RCC 7860 (cell line): ENCODE results near the gene PRMT3.
"Not testable (repeated sequence)": the region's sequence is repeated elsewhere in the genome, so short reads cannot be mapped to it uniquely, and the experiment has no call there.

Source experiments
- DNase-seq: peaks from one replicate; pipeline ENCODE4 v3.0.0-alpha.2; 2015; ENCODE audit warnings: low spot score
- FAIRE-seq: peaks from 2 replicates; lab custom pipeline; 2012; peaks lifted over from hg19 to GRCh38; lab: Jason Lieb, UNC

The PRMT3 gene

GRCh38 chr11:20453657-20454316 lies 66.3 kb downstream of the PRMT3 start:
- FAIRE-seq (no peak), DNase-seq (no peak)

- DNase-seq (no peak), FAIRE-seq (no peak)
These were observed 69.7 kb downstream of the PRMT3 start for GRCh38 chr11:20457001-20457799.

GRCh38 chr11:20457934-20458680 lies 70.6 kb downstream of the PRMT3 start:
- FAIRE-seq (no peak), DNase-seq (no peak)

GRCh38 chr11:20458905-20459632 lies 71.6 kb downstream of the PRMT3 start:
- no peak for DNase-seq
- no peak for FAIRE-seq

GRCh38 chr11:20459865-20460264 lies 72.3 kb downstream of the PRMT3 start:
- FAIRE-seq (no peak), DNase-seq (no peak)

GRCh38 chr11:20464518-20464917 lies 77.0 kb downstream of the PRMT3 start:
- no peak for FAIRE-seq
- DNase-seq, result no peak

- FAIRE-seq (no peak), DNase-seq (no peak)
These were observed 80.1 kb downstream of the PRMT3 start for GRCh38 chr11:20467487-20468185.

GRCh38 chr11:20470348-20470747 lies 82.8 kb downstream of the PRMT3 start:
- FAIRE-seq, result no peak

GRCh38 chr11:20471929-20472328 lies 84.4 kb downstream of the PRMT3 start:
- FAIRE-seq, DNase-seq: not testable (repeated sequence)

More at GRCh38 chr11:20470348-20470747, 82.8 kb downstream of the PRMT3 start:
- no peak for DNase-seq

GRCh38 chr11:20474176-20474881 lies 86.8 kb downstream of the PRMT3 start:
- FAIRE-seq (no peak), DNase-seq (no peak)

- no peak for FAIRE-seq
- DNase-seq, result no peak
These were observed 87.5 kb downstream of the PRMT3 start for GRCh38 chr11:20474882-20475517.

- no peak for DNase-seq
- FAIRE-seq, result no peak
These were observed 90.0 kb downstream of the PRMT3 start for GRCh38 chr11:20477418-20478090.

- FAIRE-seq, result no peak
- no peak for DNase-seq
These were observed 92.0 kb downstream of the PRMT3 start for GRCh38 chr11:20479513-20479912.

GRCh38 chr11:20483931-20484330 lies 96.4 kb downstream of the PRMT3 start:
- FAIRE-seq (no peak), DNase-seq (no peak)

- DNase-seq, FAIRE-seq: not testable (repeated sequence)
These were observed 96.9 kb downstream of the PRMT3 start for GRCh38 chr11:20484416-20484815.

- no peak for DNase-seq
- FAIRE-seq, result no peak
These were observed 100.8 kb downstream of the PRMT3 start for GRCh38 chr11:20488352-20488751.

GRCh38 chr11:20489948-20490347 lies 102.4 kb downstream of the PRMT3 start:
- DNase-seq, result no peak
- no peak for FAIRE-seq

GRCh38 chr11:20493340-20493739 lies 105.8 kb downstream of the PRMT3 start:
- no peak for DNase-seq
- FAIRE-seq, result no peak
